HG02610 (cell line): ENCODE data around the gene RAMP3.

Experiments
- ATAC-seq: cut with Tn5 transposase; IDR thresholded peaks from one replicate; pipeline ENCODE4 v1.9.1; 2021; ENCODE audit warnings: mild to moderate bottlenecking, moderate library complexity; ENCODE audit not compliant: unreplicated experiment

The RAMP3 gene

DNA sequence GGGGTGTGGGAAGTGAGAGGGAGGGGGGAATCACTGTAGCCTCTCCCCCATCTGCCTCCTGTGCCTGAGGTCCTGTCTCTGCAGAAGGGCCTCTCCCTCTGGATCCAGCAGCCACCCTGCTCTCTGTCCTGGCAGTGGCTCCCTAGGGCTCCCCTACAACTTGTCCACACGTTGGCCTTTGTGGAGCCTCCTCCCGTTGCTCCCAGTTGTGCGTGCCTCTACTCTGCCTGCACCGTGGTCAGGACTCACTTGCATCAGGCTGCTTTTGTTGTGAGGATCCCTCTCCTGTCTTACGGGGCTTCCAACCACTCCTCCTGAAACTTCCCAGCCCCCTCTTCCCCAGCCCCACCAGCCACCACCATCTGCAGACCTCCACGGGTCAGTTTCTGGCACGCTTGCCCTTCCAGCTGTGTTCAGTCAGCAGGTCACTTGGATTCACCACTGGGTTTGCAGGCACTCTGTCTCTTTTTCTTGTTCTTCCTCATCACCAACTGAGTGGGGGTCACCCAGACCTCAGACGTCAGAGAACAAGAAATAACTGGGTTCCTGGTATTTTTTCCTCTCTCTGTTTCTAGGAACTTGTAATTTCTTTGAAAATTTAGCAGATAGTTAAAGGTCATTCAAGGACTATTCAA, 62.3 kb downstream of the RAMP3 start:
- ATAC-seq, result no peak

DNA sequence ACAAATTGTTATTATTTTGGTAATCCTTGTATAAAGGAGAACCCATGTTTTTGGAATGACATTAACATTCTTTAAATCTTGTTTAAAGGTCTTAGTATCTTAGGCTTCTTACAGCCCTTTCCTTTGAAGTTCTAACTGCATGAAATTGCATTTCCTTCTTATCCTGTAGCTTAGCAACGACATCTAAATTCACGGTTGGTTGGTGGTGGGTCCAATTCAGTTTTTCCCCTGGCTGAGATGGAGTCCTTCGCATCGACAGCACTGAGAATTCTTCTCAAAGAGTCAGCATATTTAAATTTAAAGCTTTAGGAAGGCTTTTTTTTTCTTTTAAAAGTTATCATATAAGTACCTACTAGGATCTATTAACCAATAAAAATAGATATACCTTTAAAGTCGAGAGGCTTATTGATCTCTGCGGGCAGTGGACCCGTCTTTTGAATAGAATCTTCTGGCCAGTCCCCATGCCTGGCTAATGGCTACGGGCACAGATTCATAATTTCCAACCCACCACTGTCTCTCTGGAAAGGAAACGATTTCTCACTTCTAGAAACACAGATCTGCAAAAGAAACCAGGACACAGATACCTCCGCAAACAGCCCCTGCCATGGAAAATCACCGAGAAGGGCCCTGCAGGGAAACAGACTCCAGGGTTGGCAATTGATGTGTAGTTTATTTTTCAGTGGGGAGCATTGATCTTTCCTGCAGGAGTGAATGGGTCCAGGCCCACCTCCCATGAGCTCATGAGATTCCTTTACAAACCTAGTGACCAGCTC, 63.4 kb downstream of the RAMP3 start:
- no peak for ATAC-seq

DNA sequence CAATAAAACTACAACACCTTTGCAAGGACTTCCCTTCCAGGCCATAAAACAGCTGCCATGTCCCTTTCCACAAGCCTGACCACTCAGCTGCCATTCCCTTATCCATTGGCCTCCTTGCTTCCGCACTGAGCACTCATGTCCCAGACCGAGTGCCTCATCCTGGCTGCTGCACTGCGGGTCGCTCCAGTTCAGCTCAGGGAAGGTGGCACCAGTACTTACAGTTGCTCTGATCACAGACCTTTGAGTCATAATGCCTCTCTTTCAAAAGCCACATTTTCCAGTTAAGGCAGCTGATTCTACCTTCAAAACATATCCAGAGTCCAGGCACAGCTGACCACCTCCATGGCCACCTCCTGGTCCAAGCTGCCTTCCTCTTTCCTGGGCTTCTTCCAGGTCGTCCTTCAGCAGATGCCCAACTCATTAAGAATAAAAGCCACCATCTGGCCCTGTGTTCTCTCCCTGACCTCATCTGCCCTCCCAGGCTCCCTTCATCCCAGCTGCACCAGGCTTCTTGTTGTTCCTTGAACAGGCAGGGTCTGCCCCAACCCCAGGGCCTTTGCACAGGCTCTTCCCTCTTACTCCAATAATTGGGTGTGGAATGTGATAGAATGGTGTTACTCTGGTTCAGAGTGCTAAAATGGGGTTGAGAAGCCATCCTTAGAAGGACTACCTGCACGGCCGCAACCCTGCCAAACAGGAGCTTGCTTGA, 64.5 kb downstream of the RAMP3 start:
- ATAC-seq, result no peak

GRCh38 chr7:45223078-45223477, 65.5 kb downstream of the RAMP3 start:
- no peak for ATAC-seq

DNA sequence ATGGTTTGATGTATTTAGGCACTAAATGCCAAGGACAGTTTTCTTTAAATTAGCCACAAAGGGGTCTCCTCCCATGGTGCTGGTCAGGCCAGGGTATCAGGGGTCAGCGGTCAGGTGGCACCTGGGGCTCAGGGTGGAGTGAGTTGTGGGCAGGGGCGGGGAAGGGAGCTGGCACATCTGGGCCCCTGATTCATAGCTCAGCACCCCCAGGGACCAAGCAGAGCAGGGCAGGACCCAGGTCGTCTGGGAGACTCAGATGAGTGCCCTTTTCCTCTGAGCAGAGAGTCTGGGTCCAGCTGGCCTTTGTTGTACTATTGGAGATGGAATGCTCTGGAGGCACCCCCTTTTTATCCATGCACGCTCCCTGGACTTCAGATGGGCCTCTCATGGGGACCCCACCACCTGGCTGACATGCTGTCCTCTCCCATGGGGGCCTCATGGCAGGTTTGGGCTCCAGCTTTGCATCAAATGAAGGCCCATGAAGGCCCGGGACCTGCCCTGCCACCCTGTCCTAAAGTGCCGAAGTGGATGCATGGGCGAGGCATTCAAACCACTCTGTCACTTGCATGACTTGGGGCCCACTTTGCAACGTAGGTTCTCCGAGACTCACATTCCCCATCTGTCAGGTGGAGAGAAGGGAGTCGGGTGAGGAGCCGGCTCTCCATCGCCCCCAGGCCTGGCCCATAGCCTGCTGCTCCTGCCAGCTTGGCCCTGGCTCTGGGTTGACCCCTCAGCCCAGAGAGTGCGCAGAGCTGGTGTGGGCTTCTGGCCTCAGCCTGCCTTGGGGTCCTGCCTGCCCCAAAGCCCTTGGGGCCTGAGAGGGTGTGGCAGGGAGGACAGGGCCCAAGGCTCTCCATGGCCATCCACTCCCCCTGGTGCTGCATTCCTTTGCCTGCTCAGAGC, 66.4 kb downstream of the RAMP3 start:
- no peak for ATAC-seq

DNA sequence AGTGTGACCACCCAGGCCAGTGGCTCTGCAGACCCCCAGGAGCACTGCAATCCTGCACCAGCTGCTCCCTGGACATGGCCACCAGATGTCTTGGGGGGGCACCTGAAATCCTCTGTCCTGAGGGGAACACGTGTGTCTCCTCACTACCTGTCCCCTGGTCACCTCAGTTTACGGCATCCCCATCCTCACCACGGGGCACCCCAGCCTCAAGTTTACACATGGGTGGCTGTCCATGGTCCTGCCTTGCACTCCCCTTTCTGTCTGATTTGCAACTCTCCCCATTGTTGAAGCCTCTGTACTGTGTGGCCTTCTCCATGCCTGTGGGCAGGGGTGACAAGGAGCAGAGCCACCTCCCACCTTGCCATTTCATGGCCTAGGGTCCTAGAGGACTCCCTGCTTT, 67.2 kb downstream of the RAMP3 start:
- ATAC-seq, result no peak

DNA sequence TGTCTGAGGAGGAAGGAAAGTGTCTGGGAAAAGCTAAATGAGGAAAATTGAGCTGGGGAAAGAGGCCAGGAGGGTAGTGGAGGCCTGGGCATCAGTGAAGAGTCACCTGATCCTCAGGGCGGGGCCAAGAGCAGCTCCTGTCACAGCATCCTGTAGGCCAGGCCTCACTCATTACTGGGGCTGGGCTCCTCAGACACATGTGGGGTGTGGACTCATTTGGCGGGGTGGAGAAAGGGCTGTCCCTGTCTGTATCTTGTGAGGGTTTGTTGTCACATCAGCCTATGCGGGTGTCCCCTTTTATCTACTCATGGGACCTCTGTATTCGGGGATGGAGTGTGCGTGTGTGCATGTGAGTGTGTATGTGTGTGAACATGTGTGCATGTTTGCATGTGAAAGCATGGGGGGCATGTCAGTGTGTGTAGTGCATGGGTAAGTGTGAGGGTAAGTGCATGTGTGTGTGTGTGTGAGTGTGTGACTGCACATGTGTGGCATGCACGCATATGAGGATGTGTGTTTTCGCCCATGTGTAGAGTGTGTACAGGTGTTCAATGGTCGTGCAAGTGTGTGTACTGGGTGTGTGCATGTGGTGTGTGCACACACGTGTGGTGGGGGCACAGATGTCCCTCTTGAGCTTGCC, 67.8 kb downstream of the RAMP3 start:
- no peak for ATAC-seq

GRCh38 chr7:45225948-45226335, 68.4 kb downstream of the RAMP3 start:
- no peak for ATAC-seq

- no peak for ATAC-seq
Measured at GRCh38 chr7:45229156-45229920, 71.7 kb downstream of the RAMP3 start.

DNA sequence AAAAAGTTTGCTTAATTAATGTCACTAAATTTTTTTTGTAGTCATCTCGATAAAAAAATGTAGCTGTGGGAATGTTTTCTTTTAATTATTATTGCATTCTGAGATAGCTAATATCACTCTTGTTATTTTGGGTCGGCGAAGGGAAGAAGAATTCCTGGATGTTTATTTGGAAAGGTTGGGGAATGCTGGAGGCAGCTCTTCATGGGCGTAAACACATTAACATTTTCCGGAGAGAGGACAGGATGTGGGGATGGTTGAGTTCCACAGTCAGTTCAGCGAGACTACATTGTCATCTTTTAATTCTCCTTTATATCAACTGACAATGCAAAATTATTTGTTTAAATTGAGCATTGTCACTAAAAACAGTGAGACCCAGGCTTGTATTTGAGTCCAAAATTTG, 72.5 kb downstream of the RAMP3 start:
- ATAC-seq, result no peak

DNA sequence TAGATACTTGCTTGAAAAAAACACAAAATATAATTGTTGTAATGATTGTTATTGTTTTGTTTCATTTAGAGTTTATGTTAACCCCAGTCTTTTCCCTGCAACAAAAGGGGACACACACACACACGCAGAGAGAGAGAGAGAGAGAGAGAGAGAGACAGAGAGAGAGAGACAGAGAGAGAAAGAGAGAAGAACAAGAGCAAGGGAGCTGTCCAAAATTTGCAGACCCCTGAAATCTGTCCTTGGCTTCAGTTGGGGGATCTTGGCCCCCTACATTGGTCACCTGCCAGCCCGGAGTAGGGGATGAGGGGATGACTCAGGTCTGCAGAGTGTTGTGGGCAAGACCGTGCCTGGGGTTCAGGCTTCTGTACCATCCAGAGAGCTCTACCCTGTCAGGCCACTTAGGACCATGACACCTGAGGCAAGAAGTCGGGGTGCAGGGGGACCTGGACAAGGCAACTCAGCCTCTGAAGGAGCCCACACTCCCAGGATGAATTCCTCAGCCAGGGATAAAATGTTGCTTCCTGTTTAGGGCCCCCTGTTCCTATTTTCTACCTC, 73.1 kb downstream of the RAMP3 start:
- no peak for ATAC-seq

DNA sequence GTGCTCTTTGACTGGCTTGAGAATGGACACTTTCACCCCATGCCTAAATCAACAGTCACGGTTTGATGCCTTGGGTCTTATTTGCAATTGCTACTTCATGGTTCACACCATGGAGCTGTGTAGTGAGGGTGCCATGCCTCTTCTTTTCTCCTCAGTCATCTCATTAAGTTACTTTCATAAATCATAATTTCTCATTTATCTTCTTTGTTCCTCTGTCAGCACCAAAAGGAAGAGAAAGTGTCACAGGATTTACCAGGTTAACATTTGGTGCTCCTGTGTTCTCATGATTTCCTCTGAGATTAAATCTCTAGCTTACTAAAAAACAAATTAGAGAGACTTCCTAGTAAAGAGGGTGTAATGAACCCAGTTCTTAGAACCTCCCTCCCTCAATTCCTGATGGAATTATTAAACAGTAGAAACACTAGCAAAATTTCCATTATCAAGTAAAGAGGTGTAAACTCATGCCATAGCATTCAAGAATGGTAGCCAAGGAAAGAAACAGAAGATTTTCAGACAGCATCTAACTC, 75.7 kb downstream of the RAMP3 start:
- no peak for ATAC-seq
